D341Med (cell line): ENCODE results near the gene PTGDR.

ENCODE experiments used
- DNase-seq: peaks from one replicate; pipeline ENCODE4 v3.0.0; 2012; ENCODE audit warnings: low spot score

Gene PTGDR

DNA sequence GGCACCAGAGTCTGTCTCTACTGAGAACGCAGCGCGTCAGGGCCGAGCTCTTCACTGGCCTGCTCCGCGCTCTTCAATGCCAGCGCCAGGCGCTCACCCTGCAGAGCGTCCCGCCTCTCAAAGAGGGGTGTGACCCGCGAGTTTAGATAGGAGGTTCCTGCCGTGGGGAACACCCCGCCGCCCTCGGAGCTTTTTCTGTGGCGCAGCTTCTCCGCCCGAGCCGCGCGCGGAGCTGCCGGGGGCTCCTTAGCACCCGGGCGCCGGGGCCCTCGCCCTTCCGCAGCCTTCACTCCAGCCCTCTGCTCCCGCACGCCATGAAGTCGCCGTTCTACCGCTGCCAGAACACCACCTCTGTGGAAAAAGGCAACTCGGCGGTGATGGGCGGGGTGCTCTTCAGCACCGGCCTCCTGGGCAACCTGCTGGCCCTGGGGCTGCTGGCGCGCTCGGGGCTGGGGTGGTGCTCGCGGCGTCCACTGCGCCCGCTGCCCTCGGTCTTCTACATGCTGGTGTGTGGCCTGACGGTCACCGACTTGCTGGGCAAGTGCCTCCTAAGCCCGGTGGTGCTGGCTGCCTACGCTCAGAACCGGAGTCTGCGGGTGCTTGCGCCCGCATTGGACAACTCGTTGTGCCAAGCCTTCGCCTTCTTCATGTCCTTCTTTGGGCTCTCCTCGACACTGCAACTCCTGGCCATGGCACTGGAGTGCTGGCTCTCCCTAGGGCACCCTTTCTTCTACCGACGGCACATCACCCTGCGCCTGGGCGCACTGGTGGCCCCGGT lies at the start of gene PTGDR:
Gene PTGDR (plus strand): TSS at position 198 of the 778 bp plus-strand sequence. CDS start 117 bp downstream, at position 315.
- peak; percentile 46 for DNase-seq

- no peak for DNase-seq
Measured at GRCh38 chr14:52219488-52220084, 47.9 kb upstream of the PTGDR start.

- DNase-seq, result no peak
Measured at GRCh38 chr14:52220924-52221811, 46.3 kb upstream of the PTGDR start.

DNA sequence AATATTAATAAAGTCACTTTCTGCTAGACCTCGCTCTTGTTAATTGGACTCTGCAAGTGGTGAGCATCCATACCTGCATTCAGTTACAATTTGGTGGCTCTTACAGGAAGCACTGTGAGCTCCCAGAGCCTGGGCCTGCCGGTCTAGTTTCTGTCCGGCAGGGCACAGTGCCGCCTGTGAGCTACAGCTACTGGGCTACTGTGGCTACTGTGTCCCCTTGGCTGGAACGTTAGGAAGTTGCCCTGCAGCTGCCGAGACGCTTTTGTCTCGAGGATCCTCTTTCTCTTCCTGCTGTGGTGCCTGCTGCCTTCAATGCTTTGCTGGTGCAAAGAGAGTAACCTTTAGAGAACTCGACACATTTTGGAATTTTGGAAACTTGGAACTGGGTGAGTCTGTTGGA lies 44.6 kb upstream of the PTGDR start:
- no peak for DNase-seq

GRCh38 chr14:52227619-52228222 lies 39.8 kb upstream of the PTGDR start:
- no peak for DNase-seq

GRCh38 chr14:52233693-52234092 lies 33.8 kb upstream of the PTGDR start:
- DNase-seq, result no peak

GRCh38 chr14:52235434-52235833 lies 32.1 kb upstream of the PTGDR start:
- no peak for DNase-seq

GRCh38 chr14:52235866-52236510 lies 31.5 kb upstream of the PTGDR start:
- peak; percentile 57 for DNase-seq

GRCh38 chr14:52238682-52239081 lies 28.8 kb upstream of the PTGDR start:
- no peak for DNase-seq

- no peak for DNase-seq
Measured at GRCh38 chr14:52240623-52241022, 26.9 kb upstream of the PTGDR start.

DNA sequence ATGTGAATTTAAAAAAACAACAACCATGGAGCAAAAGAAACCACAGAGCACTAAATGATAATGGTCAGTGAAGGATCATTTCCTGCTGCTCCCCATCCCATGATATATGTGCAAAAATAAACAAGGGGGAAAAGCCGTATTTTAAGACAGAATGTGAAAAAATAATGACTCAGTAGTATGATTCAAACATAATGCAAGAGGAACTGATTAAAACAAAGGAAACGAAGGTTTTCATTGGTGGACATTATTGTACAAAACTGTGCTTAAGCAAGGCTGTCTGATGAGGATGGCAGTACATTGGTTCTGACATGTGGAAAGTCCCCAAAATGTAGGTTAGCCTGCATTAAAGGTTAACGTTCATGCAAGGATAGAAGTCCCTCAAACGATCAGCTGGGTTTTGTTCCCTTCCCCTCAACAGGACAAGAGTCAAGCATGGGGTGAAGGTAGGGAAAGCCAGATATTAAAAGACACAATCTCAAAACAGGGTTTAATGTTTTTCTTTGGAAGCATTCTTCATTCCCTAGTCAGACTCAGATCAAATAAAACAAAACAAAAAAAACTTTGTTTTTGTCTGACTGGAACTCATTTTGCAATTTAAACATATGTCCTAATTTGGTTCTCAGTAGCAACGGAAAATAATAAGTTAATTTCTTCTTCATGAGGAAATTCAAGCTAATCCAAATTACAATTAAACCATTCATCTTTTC lies 26.3 kb upstream of the PTGDR start:
- no peak for DNase-seq

DNA sequence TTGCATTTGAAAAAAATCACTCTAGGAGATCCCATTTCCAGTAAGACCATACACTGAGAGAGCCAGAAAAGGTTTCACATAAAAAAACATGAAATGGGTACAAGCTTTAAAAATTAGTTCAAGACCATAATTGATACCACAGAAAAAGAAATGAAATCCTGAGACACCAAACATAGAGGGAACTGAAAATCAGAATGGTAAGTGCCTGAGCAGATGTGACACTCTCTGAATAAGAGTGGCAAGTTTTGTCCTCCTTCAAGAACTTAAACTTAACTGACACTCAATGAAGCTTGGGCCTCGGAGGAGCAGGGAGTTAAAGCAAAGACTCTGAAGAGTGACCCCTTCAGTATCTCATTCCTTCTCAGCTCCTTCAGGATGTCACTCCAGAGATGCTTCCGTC lies 23.2 kb upstream of the PTGDR start:
- no peak for DNase-seq

GRCh38 chr14:52244997-52245396 lies 22.5 kb upstream of the PTGDR start:
- no peak for DNase-seq

- no peak for DNase-seq
Measured at GRCh38 chr14:52248057-52248456, 19.4 kb upstream of the PTGDR start.

GRCh38 chr14:52251724-52252123 lies 15.8 kb upstream of the PTGDR start:
- DNase-seq, result no peak

GRCh38 chr14:52253503-52253902 lies 14.0 kb upstream of the PTGDR start:
- DNase-seq, result peak; percentile 43

DNA sequence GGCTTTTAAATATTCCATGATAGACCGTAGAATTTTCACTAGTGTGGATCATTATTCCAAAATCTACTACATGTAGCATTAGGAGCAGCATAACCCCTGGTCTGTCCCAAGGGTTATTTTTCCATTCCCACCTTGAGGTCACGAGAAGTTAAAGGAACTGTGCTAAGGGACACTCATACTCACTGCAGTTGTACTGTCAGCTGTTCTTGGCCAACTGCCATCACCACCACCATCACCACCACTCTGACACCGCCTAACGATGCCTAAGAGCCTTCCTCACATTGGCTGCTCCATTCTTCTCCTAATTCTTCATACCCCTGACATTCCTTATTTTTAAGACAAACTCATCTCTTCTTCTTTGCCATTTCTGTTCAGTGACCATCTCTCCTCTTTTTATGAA lies 13.4 kb upstream of the PTGDR start:
- no peak for DNase-seq

GRCh38 chr14:52258783-52259182 lies 8.7 kb upstream of the PTGDR start:
- DNase-seq, result no peak

DNA sequence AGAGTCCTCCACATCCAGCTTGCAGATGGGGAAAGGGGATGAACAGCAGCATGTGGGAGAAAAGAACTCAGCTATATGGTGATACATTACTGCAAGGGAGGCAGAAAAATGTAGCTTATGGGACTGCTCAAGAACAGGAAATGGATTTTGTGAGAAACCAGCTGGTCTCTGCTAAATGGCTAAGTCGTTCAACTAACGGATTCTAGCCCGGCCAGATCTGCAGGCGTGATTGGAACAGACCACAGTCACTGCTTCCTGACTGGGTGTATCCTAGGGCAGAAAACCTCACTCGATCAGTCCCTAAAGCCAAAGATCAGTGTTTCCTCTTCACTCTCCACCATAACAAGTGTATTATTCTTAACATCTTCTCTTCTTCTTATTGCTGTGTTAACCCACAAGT lies 8.1 kb upstream of the PTGDR start:
- no peak for DNase-seq

- DNase-seq, result no peak
Measured at GRCh38 chr14:52262600-52262999, 4.9 kb upstream of the PTGDR start.

GRCh38 chr14:52263190-52263589 lies 4.3 kb upstream of the PTGDR start:
- no peak for DNase-seq
